Mucosa of descending colon (tissue), 3 donors: Measurements from ENCODE around the gene TAGLN3. TPM values are rescaled to one million over a fixed set of nuclear protein-coding genes. Genes with fewer than 3 reads are reported as not detected.

Experiments
- ATAC-seq: fragments of 200-7000 bp; cut with Tn5 transposase; one replicate; pipeline ENCODE4 v1.9.1; 2020; ENCODE audit warnings: mild to moderate bottlenecking, moderate library complexity
- DNase-seq, 3 donors: peaks; one replicate each; pipeline ENCODE4 v3.0.0-alpha.2; 2020
- H3K36me3 ChIP-seq: fragments of 200-600 bp; one replicate; pipeline ENCODE4 v1.8.0; 2021; ENCODE audit warnings: low read depth, mild to moderate bottlenecking
- H3K4me1 ChIP-seq: fragments of 200-600 bp; one replicate; pipeline ENCODE4 v1.8.0; 2021; ENCODE audit warnings: low read depth, mild to moderate bottlenecking
- H3K4me3 ChIP-seq: fragments of 200-600 bp; one replicate; pipeline ENCODE4 v1.8.0; 2021; ENCODE audit warnings: mild to moderate bottlenecking
- H3K9me3 ChIP-seq: fragments of 200-600 bp; one replicate; pipeline ENCODE4 v1.8.0; 2021; ENCODE audit warnings: mild to moderate bottlenecking
- intact Hi-C, 2 donors: fragments of 100-400 bp; cut with DNase I in 1 of 2; cut with micrococcal nuclease in 1 of 2; formaldehyde crosslinking; loops; one replicate each; pipeline versions ENCODE4 v1.11.0 to v1.11.1; 2022; cut with DNase I, micrococcal nuclease
- total RNA-seq, 3 donors: library from RNA; stranded (reverse); fragmentation: NEBNext Ultra II Directional in 2 of 3; extraction: Animal tissue kit (Norgen Biotek cat#: 25700) in 2 of 3; gene quantifications; one replicate each; pipeline versions ENCODE4 v1.2.1 to v1.2.4, GENCODE V29; 2021 to 2023
- TF ChIP-seq, protein P1 (sequence below): fragments of 200-600 bp; IDR thresholded peaks from one replicate; pipeline ENCODE4 v1.8.0; 2022; ENCODE audit warnings: antibody characterized with exemption, mild to moderate bottlenecking
- donor health status: DM: no; HTN: no; CAD: no; lungs with moderate emphysema.
- donor health status: DM: no; HTN: no; CAD: no.
- donor health status: DM: no; HTN: yes; CAD: no.

Gene TAGLN3
- total RNA-seq, 3 donors from 2014 or later, result 0.27 to 14.7 (median 0.49) TPM

DNA sequence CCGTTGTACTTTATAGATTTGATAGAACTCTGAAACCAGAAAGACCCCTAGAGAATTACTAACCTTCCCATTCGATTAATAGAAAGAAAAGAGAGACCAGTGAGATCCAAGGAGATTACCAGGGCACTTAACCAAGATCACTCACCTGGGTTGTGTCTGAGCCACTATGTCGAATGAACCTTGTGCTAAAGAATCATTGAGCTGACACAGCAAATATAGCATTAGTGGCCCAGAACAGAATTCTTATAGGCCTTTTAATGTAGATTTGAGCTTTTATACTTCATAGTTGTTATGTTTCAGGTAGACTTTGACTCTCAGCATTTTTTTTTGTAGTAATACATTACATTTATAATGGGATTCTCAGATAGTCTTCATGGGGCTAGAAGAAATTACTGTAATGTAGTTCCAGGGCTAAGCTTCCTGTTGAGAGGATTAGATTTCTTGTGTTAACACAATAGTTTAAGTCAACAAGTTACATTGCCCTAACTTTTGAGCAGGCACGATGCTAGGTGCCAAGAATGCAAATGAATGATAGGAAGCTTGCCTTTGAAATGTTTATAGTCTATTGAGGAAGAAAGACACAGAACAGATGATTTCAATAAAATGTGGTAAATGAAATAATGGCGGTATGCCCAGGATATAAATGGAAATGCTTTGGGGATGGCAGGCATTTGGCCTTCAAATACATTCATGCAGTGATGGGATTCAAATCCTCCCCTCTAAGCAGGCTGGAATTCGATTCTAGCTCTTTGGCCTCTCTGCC is 44.3 kb upstream of the TAGLN3 start:
- Histone ChIP-seq H3K4me1 (no peaks in the 10 kb centered on the region), H3K4me3 (no peak overlapping the region), H3K36me3 (no peaks in the 10 kb centered on the region), H3K9me3 (no peaks in the 10 kb centered on the region)
- TF ChIP-seq, protein P1, sequence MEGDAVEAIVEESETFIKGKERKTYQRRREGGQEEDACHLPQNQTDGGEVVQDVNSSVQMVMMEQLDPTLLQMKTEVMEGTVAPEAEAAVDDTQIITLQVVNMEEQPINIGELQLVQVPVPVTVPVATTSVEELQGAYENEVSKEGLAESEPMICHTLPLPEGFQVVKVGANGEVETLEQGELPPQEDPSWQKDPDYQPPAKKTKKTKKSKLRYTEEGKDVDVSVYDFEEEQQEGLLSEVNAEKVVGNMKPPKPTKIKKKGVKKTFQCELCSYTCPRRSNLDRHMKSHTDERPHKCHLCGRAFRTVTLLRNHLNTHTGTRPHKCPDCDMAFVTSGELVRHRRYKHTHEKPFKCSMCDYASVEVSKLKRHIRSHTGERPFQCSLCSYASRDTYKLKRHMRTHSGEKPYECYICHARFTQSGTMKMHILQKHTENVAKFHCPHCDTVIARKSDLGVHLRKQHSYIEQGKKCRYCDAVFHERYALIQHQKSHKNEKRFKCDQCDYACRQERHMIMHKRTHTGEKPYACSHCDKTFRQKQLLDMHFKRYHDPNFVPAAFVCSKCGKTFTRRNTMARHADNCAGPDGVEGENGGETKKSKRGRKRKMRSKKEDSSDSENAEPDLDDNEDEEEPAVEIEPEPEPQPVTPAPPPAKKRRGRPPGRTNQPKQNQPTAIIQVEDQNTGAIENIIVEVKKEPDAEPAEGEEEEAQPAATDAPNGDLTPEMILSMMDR, result no peak
- intact Hi-C loops, result no loop called here
- ATAC-seq (no peak), DNase-seq (no peak)

- H3K36me3 ChIP-seq, result no peaks in the 10 kb centered on the region
- DNase-seq (no peak), ATAC-seq (no peak)
- TF ChIP-seq, protein P1, result no peak
- H3K9me3 ChIP-seq, result no peaks in the 10 kb centered on the region
- no peaks in the 10 kb centered on the region for H3K4me1 ChIP-seq
- intact Hi-C loops, result no loop called here
- no peak overlapping the region for H3K4me3 ChIP-seq
Measured at GRCh38 chr3:111955876-111956275, 42.8 kb upstream of the TAGLN3 start.

DNA sequence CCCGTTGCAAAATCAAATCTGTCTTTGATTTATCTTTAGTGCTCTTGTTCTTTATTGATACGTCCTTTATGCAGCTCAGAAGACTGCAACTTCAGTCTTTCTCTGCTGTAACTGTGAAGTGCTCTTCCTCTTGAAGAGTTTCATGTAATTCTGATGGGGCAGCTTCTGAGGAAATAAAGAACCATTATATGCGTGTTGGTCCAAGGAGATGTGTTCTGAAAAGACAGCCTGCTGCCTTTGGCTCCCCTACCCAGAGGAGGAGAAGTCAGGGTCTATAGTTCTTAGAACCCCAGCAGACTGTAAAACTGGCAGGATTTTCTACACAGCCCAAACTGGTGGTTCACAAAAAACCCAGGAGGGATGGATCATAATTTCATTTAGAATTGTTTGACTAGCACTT is 42.3 kb upstream of the TAGLN3 start:
- H3K36me3 ChIP-seq, result no peaks in the 10 kb centered on the region
- intact Hi-C loops, result no loop called here
- no peak overlapping the region for H3K4me3 ChIP-seq

DNA sequence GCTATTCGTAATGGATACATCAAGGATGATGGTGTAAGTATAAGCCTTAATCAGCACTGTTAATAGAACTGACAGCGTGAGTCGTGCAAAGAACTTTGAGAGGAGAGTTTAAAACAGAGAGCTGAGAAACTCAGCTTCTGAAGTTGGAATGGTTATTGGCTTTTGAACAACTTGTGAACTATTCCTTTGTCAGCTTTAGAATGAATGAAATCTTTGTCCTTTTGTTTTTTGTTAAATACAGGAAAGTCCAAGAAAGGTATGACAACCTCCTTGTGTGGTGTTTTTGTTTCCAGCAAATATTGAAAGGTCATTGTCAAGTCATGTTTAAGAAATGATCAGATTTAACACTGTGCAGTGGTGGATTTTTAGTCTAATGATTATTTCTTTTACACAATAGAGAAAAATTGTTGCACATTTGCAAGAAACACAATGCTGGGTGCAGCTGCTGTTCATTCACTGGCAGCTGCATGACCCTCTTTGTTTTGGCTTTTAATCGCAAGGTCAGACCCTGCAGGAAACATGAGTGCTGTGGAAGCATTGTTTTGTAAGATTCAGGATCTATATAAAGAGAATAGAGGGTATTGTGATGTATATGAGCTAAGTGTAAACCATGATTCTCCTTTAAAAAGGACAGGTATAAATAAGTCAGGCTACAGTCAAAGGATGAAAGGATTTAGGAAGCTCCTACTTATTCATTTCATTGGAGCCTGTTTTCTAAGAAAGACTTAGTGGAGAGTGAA is 41.6 kb upstream of the TAGLN3 start:
- Histone ChIP-seq H3K4me1 (no peaks in the 10 kb centered on the region), H3K9me3 (no peaks in the 10 kb centered on the region), H3K4me3 (no peak overlapping the region), H3K36me3 (no peaks in the 10 kb centered on the region)
- TF ChIP-seq, protein P1, result no peak
- intact Hi-C loops, result no loop called here
- DNase-seq (no peak), ATAC-seq (no peak)

More for the DNA sequence above, 42.3 kb upstream of the TAGLN3 start:
- ATAC-seq (no peak), DNase-seq (no peak)
- no peaks in the 10 kb centered on the region for H3K4me1 ChIP-seq
- H3K9me3 ChIP-seq, result no peaks in the 10 kb centered on the region
- TF ChIP-seq, protein P1, result no peak

DNA sequence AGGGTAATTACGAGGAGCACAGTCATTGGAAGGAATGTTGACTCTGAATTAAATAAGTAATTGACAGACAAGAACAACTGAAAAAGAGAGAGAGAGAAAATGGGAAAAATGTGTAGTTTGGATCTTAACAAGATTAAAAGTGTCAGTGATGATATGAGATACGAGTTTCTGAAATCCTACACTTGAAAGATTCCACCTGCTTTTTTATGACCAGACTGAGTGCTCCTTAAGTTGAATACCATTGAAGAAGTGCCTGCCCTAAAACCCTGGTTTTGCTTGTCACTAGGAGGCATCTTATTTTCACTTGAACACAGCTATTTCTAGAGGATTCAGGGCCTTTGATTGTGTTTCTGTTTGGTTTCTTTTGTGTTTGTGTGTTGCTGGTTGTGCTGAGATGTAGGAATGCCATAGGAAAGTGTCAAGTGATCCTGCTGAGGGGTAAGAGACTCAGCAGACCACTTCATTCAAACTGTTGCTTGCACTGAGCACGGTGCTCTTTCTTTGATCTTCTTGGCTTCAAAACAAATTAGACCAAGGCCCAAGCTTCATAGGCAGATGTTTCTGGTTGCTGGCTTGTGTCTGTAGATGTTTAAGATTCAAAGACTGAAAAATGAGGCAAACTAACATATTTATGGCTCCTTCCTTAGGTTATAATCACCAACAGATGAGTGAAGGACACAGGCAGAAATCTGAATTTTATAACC is 37.1 kb upstream of the TAGLN3 start:
- no peak for ATAC-seq
- H3K36me3 ChIP-seq, result no peaks in the 10 kb centered on the region
- no peak overlapping the region for H3K4me3 ChIP-seq
- H3K4me1 ChIP-seq, result no peaks in the 10 kb centered on the region
- TF ChIP-seq, protein P1, result no peak
- DNase-seq, result no peak
- intact Hi-C loops, result loop anchor here in 1 of 2 donors (10.0 kb wide), 1 partner anchor 107 kb away; the partner anchor contains the start of gene PHLDB2
- no peaks in the 10 kb centered on the region for H3K9me3 ChIP-seq
